Left cardiac atrium (tissue), 2 donors: ENCODE data around the gene RAB38. TPM values are rescaled to one million over a fixed set of nuclear protein-coding genes. Genes with fewer than 3 reads are reported as not detected.

Source experiments
- microRNA-seq, 2 donors: library from miRNA; unstranded; fragments of <30 nt; microRNA quantifications; one replicate each; pipeline ENCODE4 v1.2.0, GENCODE V29; 2020
- total RNA-seq, 2 donors: library from RNA; stranded (reverse); fragmentation: NEBNext Ultra II Directional; extraction: Animal tissue kit (Norgen Biotek cat#: 25700); gene quantifications; one replicate each; pipeline ENCODE4 v1.2.1, GENCODE V29; 2021
- donor health status: DM: no; HTN: yes; CAD: no; lungs with severe emphysema.
- donor health status: DM: yes; HTN: yes; CAD: no.

The RAB38 gene
- total RNA-seq, 2 donors from 2014 or later: 1.1 to 2.2 TPM

Small RNAs within 50 kb of the gene (microRNA-seq; reads per million reads assigned to microRNA genes)
- 0 to 0.20 reads per million in 2 donors for gene MIR3166

Other genes with a start within 250 kb of the RAB38 start
- 10 to 100 TPM; 75.2 to 90.0 TPM for gene CTSC, start 162.3 kb upstream of the RAB38 start, total RNA-seq